NCI-H748 (cell line): ENCODE results near the gene DNAJC13.

Experiments
- DNase-seq: peaks from one replicate; lab custom pipeline; 2025; ENCODE audit not compliant: unreplicated experiment; lab: John Stamatoyannopoulos, UW

DNAJC13 gene

GRCh38 chr3:132543011-132543739 is 125.9 kb downstream of the DNAJC13 start:
- no peak for DNase-seq

- DNase-seq, result no peak
Observed at GRCh38 chr3:132544130-132544529, 126.8 kb downstream of the DNAJC13 start.

- DNase-seq, result no peak
Observed at GRCh38 chr3:132545471-132545870, 128.2 kb downstream of the DNAJC13 start.

- DNase-seq, result no peak
Observed at GRCh38 chr3:132549169-132549568, 131.9 kb downstream of the DNAJC13 start.

- no peak for DNase-seq
Observed at GRCh38 chr3:132549890-132550578, 132.7 kb downstream of the DNAJC13 start.

- DNase-seq, result no peak
Observed at GRCh38 chr3:132550579-132551305, 133.4 kb downstream of the DNAJC13 start.

- no peak for DNase-seq
Observed at GRCh38 chr3:132553826-132554225, 136.5 kb downstream of the DNAJC13 start.

GRCh38 chr3:132554437-132554836 is 137.1 kb downstream of the DNAJC13 start:
- DNase-seq, result peak; percentile 88

- DNase-seq, result peak; percentile 35
Observed at GRCh38 chr3:132555306-132556035, 138.2 kb downstream of the DNAJC13 start.

GRCh38 chr3:132556036-132556386 is 138.7 kb downstream of the DNAJC13 start:
- DNase-seq, result peak; percentile 35

- no peak for DNase-seq
Observed at GRCh38 chr3:132556508-132557159, 139.3 kb downstream of the DNAJC13 start.

- peak; percentile 18 for DNase-seq
Observed at GRCh38 chr3:132561003-132561402, 143.7 kb downstream of the DNAJC13 start.

- DNase-seq, result no peak
Observed at GRCh38 chr3:132563420-132564069, 146.2 kb downstream of the DNAJC13 start.

GRCh38 chr3:132564070-132564465 is 146.8 kb downstream of the DNAJC13 start:
- DNase-seq, result no peak

GRCh38 chr3:132568422-132568821 is 151.1 kb downstream of the DNAJC13 start:
- DNase-seq, result no peak

GRCh38 chr3:132569153-132569552 is 151.9 kb downstream of the DNAJC13 start:
- DNase-seq, result no peak

GRCh38 chr3:132569580-132569979 is 152.3 kb downstream of the DNAJC13 start:
- DNase-seq, result no peak

- no peak for DNase-seq
Observed at GRCh38 chr3:132570016-132570415, 152.7 kb downstream of the DNAJC13 start.

- no peak for DNase-seq
Observed at GRCh38 chr3:132573797-132574211, 156.5 kb downstream of the DNAJC13 start.

GRCh38 chr3:132587401-132587800 is 170.1 kb downstream of the DNAJC13 start:
- no peak for DNase-seq
